Measurements from ENCODE around the gene VAMP7.
"Not testable (repeated sequence)": the region's sequence is repeated elsewhere in the genome, so short reads cannot be mapped to it uniquely, and the experiment has no call there.

The VAMP7 gene

GRCh38 chrX:155891446-155892210, 10.5 kb downstream of the VAMP7 start:
- Histone ChIP-seq H2AK5ac (ENCODE audit: low read length) (no peak overlapping the region), H2BK120ac (ENCODE audit: low read depth, low read length) (no peak overlapping the region), H4K5ac (ENCODE audit: low read length) (no peak overlapping the region), H3K4me1 (ENCODE audit: control insufficient read depth, low read depth, low read length) (no peaks in the 10 kb centered on the region), H3K27me3 (ENCODE audit: insufficient read depth, low read length, poor library complexity) (no peaks in the 10 kb centered on the region), H3K4ac (ENCODE audit: low read depth, low read length) (no peak overlapping the region), H3K79me2 (ENCODE audit: control insufficient read depth, insufficient read depth, low read length) (no peaks in the 10 kb centered on the region), H3K23ac (ENCODE audit: low read length) (no peak overlapping the region), H3K79me1 (ENCODE audit: low read length) (no peaks in the 10 kb centered on the region), H3K18ac (ENCODE audit: low read length) (no peak overlapping the region), H3K9ac (ENCODE audit: low read length) (no peak overlapping the region), H3K36me3 (ENCODE audit: control insufficient read depth, insufficient read depth, low read length) (no peaks in the 10 kb centered on the region), H2BK5ac (ENCODE audit: low read length) (no peak overlapping the region), H2BK15ac (replicated peaks; ENCODE audit: low read depth) (no peak overlapping the region), H3K4me2 (ENCODE audit: low read length) (no peak overlapping the region), H3K4me3 (ENCODE audit: low read length) (no peak overlapping the region), H4K8ac (ENCODE audit: low read depth, low read length) (no peak overlapping the region), H3K56ac (ENCODE audit: low read length) (no peak overlapping the region), H3K27ac (ENCODE audit: low read depth, low read length) (no peak overlapping the region)
- WGBS (ENCODE audit: extremely low coverage, insufficient coverage, low lambda C conversion rate), result no CpG with 5 or more reads among the region's 3 CpGs
- DNase-seq, result no peak

- no peak overlapping the region for H3K27ac ChIP-seq (ENCODE audit: low read depth, low read length)
These were observed 12.4 kb downstream of the VAMP7 start for GRCh38 chrX:155893521-155893920.

GRCh38 chrX:155896512-155896911, 15.4 kb downstream of the VAMP7 start:
- no peaks in the 10 kb centered on the region for H3K4me1 ChIP-seq (ENCODE audit: control insufficient read depth, low read depth, low read length)
- H3K79me1 ChIP-seq (ENCODE audit: low read length), result no peaks in the 10 kb centered on the region
- H3K18ac ChIP-seq (ENCODE audit: low read length), result no peak overlapping the region
- H2AK5ac ChIP-seq (ENCODE audit: low read length), result no peak overlapping the region
- H2BK5ac ChIP-seq (ENCODE audit: low read length), result no peak overlapping the region
- no peak for DNase-seq
- no peak overlapping the region for H2BK120ac ChIP-seq (ENCODE audit: low read depth, low read length)
- H2BK15ac ChIP-seq (replicated peaks; ENCODE audit: low read depth), result no peak overlapping the region
- no peak overlapping the region for H3K4me3 ChIP-seq (ENCODE audit: low read length)
- H3K56ac ChIP-seq (ENCODE audit: low read length), result no peak overlapping the region
- H3K27ac ChIP-seq (ENCODE audit: low read depth, low read length), result no peak overlapping the region
- H4K5ac ChIP-seq (ENCODE audit: low read length), result no peak overlapping the region
- no peak overlapping the region for H3K4ac ChIP-seq (ENCODE audit: low read depth, low read length)
- H3K4me2 ChIP-seq (ENCODE audit: low read length), result no peak overlapping the region
- WGBS (ENCODE audit: extremely low coverage, insufficient coverage, low lambda C conversion rate), result no CpG with 5 or more reads among the region's 4 CpGs
- no peak overlapping the region for H3K9ac ChIP-seq (ENCODE audit: low read length)
- H3K23ac ChIP-seq (ENCODE audit: low read length), result no peak overlapping the region
- no peaks in the 10 kb centered on the region for H3K79me2 ChIP-seq (ENCODE audit: control insufficient read depth, insufficient read depth, low read length)
- no peaks in the 10 kb centered on the region for H3K27me3 ChIP-seq (ENCODE audit: insufficient read depth, low read length, poor library complexity)
- no peak overlapping the region for H4K8ac ChIP-seq (ENCODE audit: low read depth, low read length)
- no peaks in the 10 kb centered on the region for H3K36me3 ChIP-seq (ENCODE audit: control insufficient read depth, insufficient read depth, low read length)

More at GRCh38 chrX:155893521-155893920, 12.4 kb downstream of the VAMP7 start:
- Histone ChIP-seq H3K56ac (ENCODE audit: low read length) (no peak overlapping the region), H4K5ac (ENCODE audit: low read length) (no peak overlapping the region), H3K79me1 (ENCODE audit: low read length) (no peaks in the 10 kb centered on the region), H3K4me2 (ENCODE audit: low read length) (no peak overlapping the region), H3K9ac (ENCODE audit: low read length) (no peak overlapping the region), H3K36me3 (ENCODE audit: control insufficient read depth, insufficient read depth, low read length) (no peaks in the 10 kb centered on the region), H3K27me3 (ENCODE audit: insufficient read depth, low read length, poor library complexity) (no peaks in the 10 kb centered on the region), H3K18ac (ENCODE audit: low read length) (no peak overlapping the region), H4K8ac (ENCODE audit: low read depth, low read length) (no peak overlapping the region), H3K4ac (ENCODE audit: low read depth, low read length) (no peak overlapping the region), H2BK15ac (replicated peaks; ENCODE audit: low read depth) (no peak overlapping the region), H3K23ac (ENCODE audit: low read length) (no peak overlapping the region), H2BK120ac (ENCODE audit: low read depth, low read length) (no peak overlapping the region), H3K4me3 (ENCODE audit: low read length) (no peak overlapping the region), H3K4me1 (ENCODE audit: control insufficient read depth, low read depth, low read length) (no peaks in the 10 kb centered on the region), H2BK5ac (ENCODE audit: low read length) (no peak overlapping the region), H2AK5ac (ENCODE audit: low read length) (no peak overlapping the region), H3K79me2 (ENCODE audit: control insufficient read depth, insufficient read depth, low read length) (no peaks in the 10 kb centered on the region)
- WGBS (ENCODE audit: extremely low coverage, insufficient coverage, low lambda C conversion rate), result no CpG with 5 or more reads among the region's 3 CpGs
- DNase-seq, result no peak

GRCh38 chrX:155899366-155899765, 18.2 kb downstream of the VAMP7 start:
- Histone ChIP-seq H2AK5ac (ENCODE audit: low read length) (no peak overlapping the region), H2BK5ac (ENCODE audit: low read length) (no peak overlapping the region), H3K4ac (ENCODE audit: low read depth, low read length) (no peak overlapping the region), H3K36me3 (ENCODE audit: control insufficient read depth, insufficient read depth, low read length) (no peaks in the 10 kb centered on the region), H3K4me1 (ENCODE audit: control insufficient read depth, low read depth, low read length) (no peaks in the 10 kb centered on the region), H3K23ac (ENCODE audit: low read length) (no peak overlapping the region), H3K79me1 (ENCODE audit: low read length) (no peaks in the 10 kb centered on the region), H3K4me2 (ENCODE audit: low read length) (no peak overlapping the region), H2BK15ac (replicated peaks; ENCODE audit: low read depth) (no peak overlapping the region), H3K27me3 (ENCODE audit: insufficient read depth, low read length, poor library complexity) (no peaks in the 10 kb centered on the region), H3K18ac (ENCODE audit: low read length) (no peak overlapping the region), H4K8ac (ENCODE audit: low read depth, low read length) (no peak overlapping the region), H3K9ac (ENCODE audit: low read length) (no peak overlapping the region), H3K79me2 (ENCODE audit: control insufficient read depth, insufficient read depth, low read length) (no peaks in the 10 kb centered on the region), H3K4me3 (ENCODE audit: low read length) (no peak overlapping the region), H4K5ac (ENCODE audit: low read length) (no peak overlapping the region), H3K27ac (ENCODE audit: low read depth, low read length) (no peak overlapping the region), H3K56ac (ENCODE audit: low read length) (no peak overlapping the region), H2BK120ac (ENCODE audit: low read depth, low read length) (no peak overlapping the region)
- no CpG with 5 or more reads among the region's 3 CpGs for WGBS (ENCODE audit: extremely low coverage, insufficient coverage, low lambda C conversion rate)
- DNase-seq, result no peak

DNA sequence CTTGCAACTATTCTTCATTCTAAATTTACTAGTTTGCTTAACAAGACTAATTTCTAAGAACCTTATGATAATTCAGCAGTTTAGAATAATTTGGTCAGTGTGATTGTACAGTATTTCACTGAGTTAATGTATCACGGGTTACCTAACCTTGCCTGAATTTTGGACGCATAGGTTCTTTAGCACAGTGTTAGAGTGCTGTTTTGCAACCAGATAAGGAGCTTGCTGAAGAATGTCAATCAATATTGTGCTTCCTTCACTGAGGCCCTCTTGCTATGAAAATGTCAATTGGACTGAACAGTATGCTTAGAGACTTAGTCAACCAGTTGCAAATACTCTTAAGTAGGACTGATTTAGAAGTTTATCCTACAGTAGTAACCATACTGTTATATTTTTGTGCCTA, 19.6 kb downstream of the VAMP7 start:
- H2BK5ac ChIP-seq (ENCODE audit: low read length), result no peak overlapping the region
- H3K4ac ChIP-seq (ENCODE audit: low read depth, low read length), result no peak overlapping the region
- no peak overlapping the region for H3K23ac ChIP-seq (ENCODE audit: low read length)
- H3K4me2 ChIP-seq (ENCODE audit: low read length), result no peak overlapping the region
- no peak overlapping the region for H3K27ac ChIP-seq (ENCODE audit: low read depth, low read length)
- H3K56ac ChIP-seq (ENCODE audit: low read length), result no peak overlapping the region
- H2AK5ac ChIP-seq (ENCODE audit: low read length), result no peak overlapping the region
- H2BK15ac ChIP-seq (replicated peaks; ENCODE audit: low read depth), result no peak overlapping the region
- H4K5ac ChIP-seq (ENCODE audit: low read length), result no peak overlapping the region
- H3K4me3 ChIP-seq (ENCODE audit: low read length), result no peak overlapping the region
- no peak overlapping the region for H3K18ac ChIP-seq (ENCODE audit: low read length)
- no peaks in the 10 kb centered on the region for H3K36me3 ChIP-seq (ENCODE audit: control insufficient read depth, insufficient read depth, low read length)
- no peak overlapping the region for H3K9ac ChIP-seq (ENCODE audit: low read length)
- no peak overlapping the region for H2BK120ac ChIP-seq (ENCODE audit: low read depth, low read length)
- no peak for DNase-seq
- no peak overlapping the region for H4K8ac ChIP-seq (ENCODE audit: low read depth, low read length)
- H3K79me2 ChIP-seq (ENCODE audit: control insufficient read depth, insufficient read depth, low read length), result no peaks in the 10 kb centered on the region
- H3K4me1 ChIP-seq (ENCODE audit: control insufficient read depth, low read depth, low read length), result no peaks in the 10 kb centered on the region
- WGBS (ENCODE audit: extremely low coverage, insufficient coverage, low lambda C conversion rate), result no CpG with 5 or more reads among the region's 2 CpGs
- no peaks in the 10 kb centered on the region for H3K79me1 ChIP-seq (ENCODE audit: low read length)
- H3K27me3 ChIP-seq (ENCODE audit: insufficient read depth, low read length, poor library complexity), result no peaks in the 10 kb centered on the region

- not testable (repeated sequence) for H3K18ac ChIP-seq (ENCODE audit: low read length); H3K56ac ChIP-seq (ENCODE audit: low read length); H3K9ac ChIP-seq (ENCODE audit: low read length); H3K27ac ChIP-seq (ENCODE audit: low read depth, low read length); H3K79me2 ChIP-seq (ENCODE audit: control insufficient read depth, insufficient read depth, low read length); H3K36me3 ChIP-seq (ENCODE audit: control insufficient read depth, insufficient read depth, low read length); DNase-seq; H2BK5ac ChIP-seq (ENCODE audit: low read length); H3K4me3 ChIP-seq (ENCODE audit: low read length); H3K4ac ChIP-seq (ENCODE audit: low read depth, low read length); H2AK5ac ChIP-seq (ENCODE audit: low read length); H2BK15ac ChIP-seq (replicated peaks; ENCODE audit: low read depth); H3K23ac ChIP-seq (ENCODE audit: low read length); H3K79me1 ChIP-seq (ENCODE audit: low read length); H3K4me2 ChIP-seq (ENCODE audit: low read length); H3K4me1 ChIP-seq (ENCODE audit: control insufficient read depth, low read depth, low read length); H4K5ac ChIP-seq (ENCODE audit: low read length); H4K8ac ChIP-seq (ENCODE audit: low read depth, low read length); H3K27me3 ChIP-seq (ENCODE audit: insufficient read depth, low read length, poor library complexity); H2BK120ac ChIP-seq (ENCODE audit: low read depth, low read length)
- no CpG with 5 or more reads among the region's 26 CpGs for WGBS (ENCODE audit: extremely low coverage, insufficient coverage, low lambda C conversion rate)
These were observed 26.5 kb downstream of the VAMP7 start for GRCh38 chrX:155907661-155908060.
